HepG2 (cell line): ENCODE results near the gene PCSK2. TPM values are rescaled to one million over a fixed set of nuclear protein-coding genes. Genes with fewer than 3 reads are reported as not detected.

Source experiments
- ATAC-seq: fragments of 200-7000 bp; cut with Tn5 transposase; 3 replicates; pipeline ENCODE4 v1.9.1; 2020; ENCODE audit warnings: mild to moderate bottlenecking, moderate library complexity
- BruUV-seq: library from RNA; stranded (reverse); fragments of 400-500 nt; replicated peaks from 2 replicates; lab custom pipeline; 2021; lab: Mats Ljungman, UMichigan
- CTCF ChIA-PET: fragments of 300-600 bp; formaldehyde crosslinking; extraction: SDS; loops from one replicate; lab custom pipeline; 2021; ENCODE audit warnings: low total read pairs, inconsistent platforms, low intra/inter-chr PET ratio; lab: Yijun Ruan, JAX
- POLR2A ChIA-PET: fragments of 350-600 bp; sonication (Branson Sonifier 250); formaldehyde crosslinking; loops from one replicate; lab custom pipeline; 2020; ENCODE audit warnings: antibody characterized with exemption, inconsistent platforms; lab: Yijun Ruan, JAX
- DNase-seq: peaks from one replicate; pipeline ENCODE4 v3.0.0-alpha.2; 2015; ENCODE audit warnings: low spot score
- FAIRE-seq: peaks from 3 replicates; lab custom pipeline; 2011; peaks lifted over from hg19 to GRCh38; lab: Jason Lieb, UNC
- H2AFZ ChIP-seq: one replicate; pipeline ENCODE4 v1.6.1; 2011; ENCODE audit warnings: low read length, inconsistent platforms
- H3K27ac ChIP-seq: fragments of 300-600 bp; 3 replicates; pipeline ENCODE4 v1.8.0; 2011; ENCODE audit warnings: mixed run types, mild to moderate bottlenecking, mixed read lengths, low read length, inconsistent platforms; ENCODE audit not compliant: insufficient read depth; ENCODE audit errors: extremely low read length
- H3K27me3 ChIP-seq, 2 experiments: fragments of 200-600 bp in 1 of 2; 2 replicates in 1 of 2; 3 replicates in 1 of 2; pipeline versions ENCODE4 v1.6.0 to v1.8.0; 2011; ENCODE audit warnings: low read length in 2 of 2, mild to moderate bottlenecking in 2 of 2, moderate library complexity in 2 of 2, inconsistent platforms in 1 of 2; ENCODE audit not compliant: insufficient read depth in 2 of 2, control insufficient read depth in 1 of 2
- H3K36me3 ChIP-seq, 2 experiments: fragments of 200-600 bp in 1 of 2; replicated peaks in 1 of 2; 2 replicates in 1 of 2; 3 replicates in 1 of 2; pipeline versions ENCODE4 v1.5.1 to v1.8.0; 2011; ENCODE audit warnings: low read length in 2 of 2, inconsistent platforms in 1 of 2; ENCODE audit not compliant: insufficient read depth in 2 of 2, control insufficient read depth in 1 of 2
- H3K4me1 ChIP-seq: 2 replicates; pipeline ENCODE4 v1.5.1; 2012; ENCODE audit warnings: low read length, inconsistent platforms; ENCODE audit not compliant: insufficient read depth
- H3K4me2 ChIP-seq: 2 replicates; pipeline ENCODE4 v1.6.0; 2011; ENCODE audit warnings: low read depth, low read length, inconsistent platforms
- H3K4me3 ChIP-seq, 3 experiments: fragments of 200-600 bp in 1 of 3; sonication (generic), shearing (Covaris generic) in 1 of 3; replicated peaks in 1 of 3; 2 replicates each; pipeline ENCODE4 v1.5.1; 2011 to 2016; ENCODE audit warnings: low read length in 3 of 3, inconsistent platforms in 2 of 3, low read depth in 2 of 3, mild to moderate bottlenecking in 2 of 3, control low read depth in 1 of 3, mixed read lengths in 1 of 3; ENCODE audit not compliant: insufficient read depth in 1 of 3
- H3K79me2 ChIP-seq: one replicate; pipeline ENCODE4 v1.6.1; 2011; ENCODE audit warnings: low read length, inconsistent platforms; ENCODE audit not compliant: insufficient read depth
- H3K9ac ChIP-seq: 2 replicates; pipeline ENCODE4 v1.6.0; 2011; ENCODE audit warnings: mild to moderate bottlenecking, low read depth, low read length, inconsistent platforms; ENCODE audit not compliant: insufficient read depth
- H3K9me3 ChIP-seq: 2 replicates; pipeline ENCODE4 v1.5.1; 2012; ENCODE audit warnings: mild to moderate bottlenecking, low read length
- H4K20me1 ChIP-seq: 2 replicates; pipeline ENCODE4 v1.6.0; 2011; ENCODE audit warnings: inconsistent platforms, mild to moderate bottlenecking, low read length, moderate library complexity; ENCODE audit not compliant: insufficient read depth
- ONECUT2 ChIP-seq: sonication (generic); formaldehyde crosslinking; IDR thresholded peaks from 2 replicates; pipeline ENCODE4 v1.4.0; 2020; ENCODE audit warnings: missing genetic modification reagents
- ZFYVE20 ChIP-seq: sonication (generic); formaldehyde crosslinking; IDR thresholded peaks from 2 replicates; pipeline ENCODE4 v1.8.0; 2023; ENCODE audit warnings: low read depth, mild to moderate bottlenecking, moderate library complexity, missing genetic modification reagents, borderline replicate concordance
- ZNF768 ChIP-seq: sonication (generic); formaldehyde crosslinking; IDR thresholded peaks from 2 replicates; pipeline ENCODE4 v1.4.0; 2020; ENCODE audit warnings: missing genetic modification reagents
- WGBS: methylation state at CpG from one replicate; pipeline ENCODE4 v1.1.6; 2017; ENCODE audit warnings: low lambda C conversion rate; 5-methylcytosine and 5-hydroxymethylcytosine counted together
- in situ Hi-C: cut with HindIII; loops from 2 replicates; pipeline ENCODE4 v1.10.0; 2017; ENCODE audit warnings: low pct_unique_long_range_greater_than_20kb; ENCODE audit not compliant: extremely low pct_ligation_motif_present
- intact Hi-C: fragments of 100-400 bp; cut with micrococcal nuclease; formaldehyde crosslinking; loops from one replicate; pipeline ENCODE4 v1.10.0; 2022; ENCODE audit not compliant: unreplicated experiment
- polyA plus RNA-seq, 8 experiments: library from polyadenylated mRNA; depleted of rRNA in 3 of 8; stranded (reverse) in 7 of 8; unstranded in 1 of 8; fragments of >200 nt; fragmentation: Illumina TruSeq in 4 of 8; extraction: Trizol in 4 of 8; gene quantifications; 2 replicates each; pipeline versions ENCODE4 v1.2.1 to v1.2.3, GENCODE V29; 2011 to 2016; ENCODE audit warnings: low read depth in 4 of 8, missing spikeins in 1 of 8, mixed read lengths in 1 of 8; ENCODE audit not compliant: insufficient read depth in 1 of 8
- total RNA-seq, 5 experiments: library from RNA; depleted of rRNA; stranded (reverse); fragments of >200 nt; fragmentation: Illumina TruSeq; extraction: Trizol; gene quantifications; 2 replicates each; pipeline ENCODE4 v1.2.3, GENCODE V29; 2016; ENCODE audit warnings: low read depth in 1 of 5
- TF ChIP-seq, protein P1 (sequence below): sonication (generic); formaldehyde crosslinking; IDR thresholded peaks from 2 replicates; pipeline ENCODE4 v1.5.0; 2020; ENCODE audit warnings: missing genetic modification reagents

The PCSK2 gene
- total and polyA plus RNA-seq, 2 of the 13 experiments (the other 11 are each of a cell fraction or from before 2014, with no cell fraction given), result not detected

DNA sequence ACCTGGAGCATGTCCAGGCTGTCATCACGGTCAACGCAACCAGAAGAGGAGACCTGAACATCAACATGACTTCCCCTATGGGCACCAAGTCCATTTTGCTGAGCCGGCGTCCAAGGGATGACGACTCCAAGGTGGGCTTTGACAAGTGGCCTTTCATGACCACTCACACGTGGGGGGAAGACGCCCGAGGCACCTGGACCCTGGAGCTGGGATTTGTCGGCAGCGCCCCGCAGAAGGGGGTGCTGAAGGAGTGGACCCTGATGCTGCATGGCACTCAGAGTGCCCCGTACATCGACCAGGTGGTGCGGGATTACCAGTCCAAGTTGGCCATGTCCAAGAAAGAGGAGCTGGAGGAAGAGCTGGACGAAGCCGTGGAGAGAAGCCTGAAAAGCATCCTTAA lies 254.8 kb downstream of the PCSK2 start:
- BruUV-seq, result no TSS peak
- no peaks in the 10 kb centered on the region for H3K79me2 ChIP-seq
- no peaks in the 10 kb centered on the region for H3K4me1 ChIP-seq
- ATAC-seq (no peak), FAIRE-seq (no peak), DNase-seq (no peak)
- no peak overlapping the region for H3K4me2 ChIP-seq
- no peaks in the 10 kb centered on the region for H4K20me1 ChIP-seq
- H3K9me3 ChIP-seq, result no peaks in the 10 kb centered on the region
- H3K9ac ChIP-seq, result no peak overlapping the region
- TF ChIP-seq ZNF768, result no peak
- TF ChIP-seq ONECUT2 (CRISPR knock-in tag), result no peak
- no peak for TF ChIP-seq ZFYVE20
- intact Hi-C loops (no loop called here), in situ Hi-C loops (no loop called here)
- H3K36me3 ChIP-seq, result no peaks in the 10 kb centered on the region
- peaks cover 5 to 34% of the 10 kb centered on the region in 2 experiments for H3K27me3 ChIP-seq
- H3K4me3 ChIP-seq, result no peak overlapping the region
- WGBS, result 56% methylated on average over 15 of the region's 16 CpGs
- POLR2A ChIA-PET, result no interaction called here
- H3K27ac ChIP-seq, result no peak overlapping the region
- CTCF ChIA-PET, result no interaction called here
- no peak overlapping the region for H2AFZ ChIP-seq

DNA sequence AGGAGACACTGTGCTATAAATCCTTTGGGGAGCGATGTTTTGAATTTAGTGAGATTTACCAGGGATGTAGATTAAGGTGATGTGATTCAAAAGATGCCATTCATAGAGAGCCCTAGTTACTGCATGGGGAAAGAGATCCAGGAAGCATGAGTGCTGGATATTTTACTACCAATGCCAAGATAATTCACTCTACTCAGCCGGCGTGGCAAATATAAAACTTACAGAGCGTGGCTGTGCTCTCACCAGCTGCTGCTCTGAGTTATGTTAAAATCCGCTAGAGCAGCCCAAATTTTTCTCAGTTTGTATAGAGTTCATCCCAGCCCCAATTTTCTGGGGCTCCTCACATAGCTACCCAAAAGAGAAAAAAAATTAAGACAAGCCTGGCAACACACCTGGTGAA lies 255.7 kb downstream of the PCSK2 start:
- Histone ChIP-seq H3K4me3 (no peak overlapping the region), H3K27me3 (peaks cover 5 to 31% of the 10 kb centered on the region in 2 experiments), H3K4me2 (no peak overlapping the region), H4K20me1 (no peaks in the 10 kb centered on the region), H3K27ac (no peak overlapping the region), H2AFZ (no peak overlapping the region), H3K4me1 (no peaks in the 10 kb centered on the region), H3K9ac (no peak overlapping the region), H3K9me3 (no peaks in the 10 kb centered on the region), H3K36me3 (no peaks in the 10 kb centered on the region), H3K79me2 (no peaks in the 10 kb centered on the region)
- ChIA-PET CTCF (no interaction called here), POLR2A (no interaction called here)
- in situ Hi-C loops (no loop called here), intact Hi-C loops (no loop called here)
- TF ChIP-seq, protein P1, sequence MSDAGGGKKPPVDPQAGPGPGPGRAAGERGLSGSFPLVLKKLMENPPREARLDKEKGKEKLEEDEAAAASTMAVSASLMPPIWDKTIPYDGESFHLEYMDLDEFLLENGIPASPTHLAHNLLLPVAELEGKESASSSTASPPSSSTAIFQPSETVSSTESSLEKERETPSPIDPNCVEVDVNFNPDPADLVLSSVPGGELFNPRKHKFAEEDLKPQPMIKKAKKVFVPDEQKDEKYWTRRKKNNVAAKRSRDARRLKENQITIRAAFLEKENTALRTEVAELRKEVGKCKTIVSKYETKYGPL (CRISPR knock-in tag), result no peak
- ATAC-seq, result no peak
- DNase-seq, result no peak
- no TSS peak for BruUV-seq
- FAIRE-seq, result no peak
- WGBS, result 44% methylated on average over 5 of the region's 5 CpGs
